GM12872 (cell line): ENCODE data around the gene SMAD6.

Source experiments
- CTCF ChIP-seq: IDR thresholded peaks from 3 replicates; pipeline ENCODE4 v1.5.1; 2011; ENCODE audit warnings: low read depth, mild to moderate bottlenecking, low read length, moderate library complexity; ENCODE audit not compliant: insufficient read depth

The SMAD6 gene

GRCh38 chr15:66655997-66656396 lies 46.0 kb upstream of the SMAD6 start:
- TF ChIP-seq CTCF, result no peak

GRCh38 chr15:66657185-66658020 lies 44.6 kb upstream of the SMAD6 start:
- TF ChIP-seq CTCF, result no peak

GRCh38 chr15:66658044-66658443 lies 44.0 kb upstream of the SMAD6 start:
- no peak for TF ChIP-seq CTCF

GRCh38 chr15:66658855-66659254 lies 43.2 kb upstream of the SMAD6 start:
- no peak for TF ChIP-seq CTCF

- no peak for TF ChIP-seq CTCF
Measured at GRCh38 chr15:66659384-66659783, 42.7 kb upstream of the SMAD6 start.

DNA sequence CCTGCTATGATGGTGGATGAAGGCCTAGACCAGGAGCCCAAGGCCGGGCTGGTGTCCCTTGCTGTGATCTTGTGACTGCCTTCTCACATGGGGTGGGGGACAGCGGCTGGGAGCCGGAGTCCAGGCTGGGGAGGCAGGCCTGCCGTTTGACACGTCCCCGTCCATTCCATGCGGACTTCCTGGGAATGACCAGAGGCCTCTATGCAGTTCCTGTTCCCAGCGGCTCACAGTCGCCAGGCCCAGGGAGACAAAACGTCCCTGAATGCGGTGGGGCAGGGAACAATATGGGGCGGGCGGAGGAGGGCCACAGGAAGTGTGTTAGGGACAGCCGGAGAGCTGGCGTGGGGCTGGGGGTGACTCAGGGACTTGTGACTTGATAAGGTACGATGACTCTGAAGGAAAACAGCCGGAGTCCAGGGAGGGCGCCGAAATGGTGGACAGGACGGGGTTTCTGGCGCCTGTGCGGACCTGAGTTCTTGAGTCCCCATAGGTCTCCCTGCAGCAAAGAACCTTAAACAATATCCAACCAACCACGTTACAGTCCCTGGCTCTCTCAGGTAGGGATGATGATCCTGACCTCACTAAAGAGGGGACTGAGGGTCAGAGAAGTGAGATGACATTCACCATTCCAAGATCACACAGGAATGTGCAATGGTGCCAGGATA lies 40.5 kb upstream of the SMAD6 start:
- TF ChIP-seq CTCF, result no peak

- no peak for TF ChIP-seq CTCF
Measured at GRCh38 chr15:66662522-66662921, 39.5 kb upstream of the SMAD6 start.
